ENCODE results near the gene TPM3.

The TPM3 gene

DNA sequence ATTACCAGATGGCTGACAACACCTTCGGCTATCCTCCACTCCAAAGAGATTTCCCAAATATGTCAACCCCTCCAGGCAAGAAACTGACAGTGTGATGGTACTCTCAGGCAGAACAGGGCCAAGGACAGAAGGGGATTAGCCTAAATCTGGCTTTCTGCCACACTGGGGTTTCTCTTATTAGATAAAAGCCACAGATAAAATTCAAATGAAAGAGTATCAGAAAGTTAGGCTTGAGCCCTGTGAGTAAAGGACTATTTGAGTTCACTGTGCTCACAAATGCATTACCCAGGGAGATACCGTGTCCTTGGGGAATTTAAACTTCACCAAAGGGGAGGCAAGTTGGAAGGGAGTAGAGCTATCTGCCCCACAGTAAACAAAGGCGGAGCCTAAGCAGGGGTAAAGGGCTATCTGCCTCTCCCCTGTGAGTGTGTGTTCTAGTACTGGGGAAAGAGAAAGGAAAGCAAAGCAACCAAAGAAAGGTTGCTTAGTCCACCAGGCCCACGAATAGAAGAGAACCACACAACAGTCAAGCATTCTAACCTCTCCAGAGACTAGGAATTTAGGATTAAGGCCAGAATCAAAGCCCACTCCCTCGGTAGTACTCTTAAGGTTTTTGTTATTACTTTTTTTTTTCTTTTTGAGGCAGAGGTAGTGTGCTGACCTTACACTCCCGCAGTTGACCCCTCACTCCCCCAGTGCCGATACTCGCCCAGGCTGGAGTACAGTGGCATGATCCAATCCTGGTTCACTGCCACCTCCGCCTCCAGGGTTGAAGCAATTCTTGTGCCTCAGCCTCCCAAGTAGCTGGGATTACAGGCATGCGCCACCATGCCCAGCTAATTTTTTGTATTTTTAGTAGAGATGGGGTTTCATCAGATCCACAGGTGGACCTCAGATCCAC lies 12.7 kb downstream of the TPM3 start:
- TF ChIP-seq ZNF8 (CRISPR knock-in tag; IDR thresholded peaks at IDR 0.05): no peak
- TF ChIP-seq, protein P1, sequence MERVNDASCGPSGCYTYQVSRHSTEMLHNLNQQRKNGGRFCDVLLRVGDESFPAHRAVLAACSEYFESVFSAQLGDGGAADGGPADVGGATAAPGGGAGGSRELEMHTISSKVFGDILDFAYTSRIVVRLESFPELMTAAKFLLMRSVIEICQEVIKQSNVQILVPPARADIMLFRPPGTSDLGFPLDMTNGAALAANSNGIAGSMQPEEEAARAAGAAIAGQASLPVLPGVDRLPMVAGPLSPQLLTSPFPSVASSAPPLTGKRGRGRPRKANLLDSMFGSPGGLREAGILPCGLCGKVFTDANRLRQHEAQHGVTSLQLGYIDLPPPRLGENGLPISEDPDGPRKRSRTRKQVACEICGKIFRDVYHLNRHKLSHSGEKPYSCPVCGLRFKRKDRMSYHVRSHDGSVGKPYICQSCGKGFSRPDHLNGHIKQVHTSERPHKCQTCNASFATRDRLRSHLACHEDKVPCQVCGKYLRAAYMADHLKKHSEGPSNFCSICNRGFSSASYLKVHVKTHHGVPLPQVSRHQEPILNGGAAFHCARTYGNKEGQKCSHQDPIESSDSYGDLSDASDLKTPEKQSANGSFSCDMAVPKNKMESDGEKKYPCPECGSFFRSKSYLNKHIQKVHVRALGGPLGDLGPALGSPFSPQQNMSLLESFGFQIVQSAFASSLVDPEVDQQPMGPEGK (CRISPR knock-in tag; IDR thresholded peaks at IDR 0.05; ENCODE audit: borderline replicate concordance): no peak
- no peak for TF ChIP-seq TOX (CRISPR knock-in tag; IDR thresholded peaks at IDR 0.05; ENCODE audit: borderline replicate concordance)
- TF ChIP-seq ZNF565 (CRISPR knock-in tag; conservative IDR thresholded peaks at IDR 0.05; ENCODE audit: low read depth): no peak
- no peak for TF ChIP-seq SNAI2 (CRISPR knock-in tag; IDR thresholded peaks at IDR 0.05)
- TF ChIP-seq, protein P2, sequence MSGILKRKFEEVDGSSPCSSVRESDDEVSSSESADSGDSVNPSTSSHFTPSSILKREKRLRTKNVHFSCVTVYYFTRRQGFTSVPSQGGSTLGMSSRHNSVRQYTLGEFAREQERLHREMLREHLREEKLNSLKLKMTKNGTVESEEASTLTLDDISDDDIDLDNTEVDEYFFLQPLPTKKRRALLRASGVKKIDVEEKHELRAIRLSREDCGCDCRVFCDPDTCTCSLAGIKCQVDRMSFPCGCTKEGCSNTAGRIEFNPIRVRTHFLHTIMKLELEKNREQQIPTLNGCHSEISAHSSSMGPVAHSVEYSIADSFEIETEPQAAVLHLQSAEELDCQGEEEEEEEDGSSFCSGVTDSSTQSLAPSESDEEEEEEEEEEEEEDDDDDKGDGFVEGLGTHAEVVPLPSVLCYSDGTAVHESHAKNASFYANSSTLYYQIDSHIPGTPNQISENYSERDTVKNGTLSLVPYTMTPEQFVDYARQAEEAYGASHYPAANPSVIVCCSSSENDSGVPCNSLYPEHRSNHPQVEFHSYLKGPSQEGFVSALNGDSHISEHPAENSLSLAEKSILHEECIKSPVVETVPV (CRISPR knock-in tag; IDR thresholded peaks at IDR 0.05): no peak
- no peak for ATAC-seq

- no peak for ATAC-seq
- TF ChIP-seq PPARA (CRISPR knock-in tag; IDR thresholded peaks at IDR 0.05; ENCODE audit: borderline replicate concordance): no peak
- no peak for TF ChIP-seq CSDC2 (CRISPR knock-in tag; IDR thresholded peaks at IDR 0.05)
- no peak for TF ChIP-seq ESRRG (CRISPR knock-in tag; IDR thresholded peaks at IDR 0.05)
- TF ChIP-seq GLIS3 (CRISPR knock-in tag; IDR thresholded peaks at IDR 0.05): no peak
- TF ChIP-seq, protein P3, sequence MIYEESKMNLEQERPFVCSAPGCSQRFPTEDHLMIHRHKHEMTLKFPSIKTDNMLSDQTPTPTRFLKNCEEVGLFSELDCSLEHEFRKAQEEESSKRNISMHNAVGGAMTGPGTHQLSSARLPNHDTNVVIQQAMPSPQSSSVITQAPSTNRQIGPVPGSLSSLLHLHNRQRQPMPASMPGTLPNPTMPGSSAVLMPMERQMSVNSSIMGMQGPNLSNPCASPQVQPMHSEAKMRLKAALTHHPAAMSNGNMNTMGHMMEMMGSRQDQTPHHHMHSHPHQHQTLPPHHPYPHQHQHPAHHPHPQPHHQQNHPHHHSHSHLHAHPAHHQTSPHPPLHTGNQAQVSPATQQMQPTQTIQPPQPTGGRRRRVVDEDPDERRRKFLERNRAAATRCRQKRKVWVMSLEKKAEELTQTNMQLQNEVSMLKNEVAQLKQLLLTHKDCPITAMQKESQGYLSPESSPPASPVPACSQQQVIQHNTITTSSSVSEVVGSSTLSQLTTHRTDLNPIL (CRISPR knock-in tag; IDR thresholded peaks at IDR 0.05; ENCODE audit: low read depth): no peak
- TF ChIP-seq ZFP3 (CRISPR knock-in tag; IDR thresholded peaks at IDR 0.05): no peak
- no peak for TF ChIP-seq ZNF8 (CRISPR knock-in tag; IDR thresholded peaks at IDR 0.05)
- TF ChIP-seq, protein P1 (CRISPR knock-in tag; IDR thresholded peaks at IDR 0.05; ENCODE audit: borderline replicate concordance): no peak
- no peak for TF ChIP-seq SNAI2 (CRISPR knock-in tag; IDR thresholded peaks at IDR 0.05)
- TF ChIP-seq ZFP30 (CRISPR knock-in tag; IDR thresholded peaks at IDR 0.05): no peak
- no peak for TF ChIP-seq OSR1 (CRISPR knock-in tag; IDR thresholded peaks at IDR 0.05)
- TF ChIP-seq, protein P4, sequence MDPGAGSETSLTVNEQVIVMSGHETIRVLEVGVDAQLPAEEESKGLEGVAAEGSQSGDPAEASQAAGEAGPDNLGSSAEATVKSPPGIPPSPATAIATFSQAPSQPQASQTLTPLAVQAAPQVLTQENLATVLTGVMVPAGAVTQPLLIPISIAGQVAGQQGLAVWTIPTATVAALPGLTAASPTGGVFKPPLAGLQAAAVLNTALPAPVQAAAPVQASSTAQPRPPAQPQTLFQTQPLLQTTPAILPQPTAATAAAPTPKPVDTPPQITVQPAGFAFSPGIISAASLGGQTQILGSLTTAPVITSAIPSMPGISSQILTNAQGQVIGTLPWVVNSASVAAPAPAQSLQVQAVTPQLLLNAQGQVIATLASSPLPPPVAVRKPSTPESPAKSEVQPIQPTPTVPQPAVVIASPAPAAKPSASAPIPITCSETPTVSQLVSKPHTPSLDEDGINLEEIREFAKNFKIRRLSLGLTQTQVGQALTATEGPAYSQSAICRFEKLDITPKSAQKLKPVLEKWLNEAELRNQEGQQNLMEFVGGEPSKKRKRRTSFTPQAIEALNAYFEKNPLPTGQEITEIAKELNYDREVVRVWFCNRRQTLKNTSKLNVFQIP (CRISPR knock-in tag; IDR thresholded peaks at IDR 0.05; ENCODE audit: borderline replicate concordance, low read depth): no peak
- no peak for TF ChIP-seq TSHZ2 (CRISPR knock-in tag; IDR thresholded peaks at IDR 0.05)
- no peak for TF ChIP-seq TOX (CRISPR knock-in tag; IDR thresholded peaks at IDR 0.05; ENCODE audit: borderline replicate concordance)
- TF ChIP-seq ZNF70 (CRISPR knock-in tag; IDR thresholded peaks at IDR 0.05): no peak
- TF ChIP-seq ARNTL (CRISPR knock-in tag; IDR thresholded peaks at IDR 0.05; ENCODE audit: borderline replicate concordance, low read depth): no peak
- TF ChIP-seq ISL1 (CRISPR knock-in tag; IDR thresholded peaks at IDR 0.05): no peak
- no peak for TF ChIP-seq BACH2 (CRISPR knock-in tag; IDR thresholded peaks at IDR 0.05; ENCODE audit: borderline replicate concordance)
- TF ChIP-seq RARB (CRISPR knock-in tag; IDR thresholded peaks at IDR 0.05): no peak
Measured at GRCh38 chr1:154178013-154178412, 13.9 kb downstream of the TPM3 start.

All from SK-N-SH treated with all-trans-retinoic acid at 6 μM for 48 hours (cell line).